ENCODE results near the gene FRYL.

DNA sequence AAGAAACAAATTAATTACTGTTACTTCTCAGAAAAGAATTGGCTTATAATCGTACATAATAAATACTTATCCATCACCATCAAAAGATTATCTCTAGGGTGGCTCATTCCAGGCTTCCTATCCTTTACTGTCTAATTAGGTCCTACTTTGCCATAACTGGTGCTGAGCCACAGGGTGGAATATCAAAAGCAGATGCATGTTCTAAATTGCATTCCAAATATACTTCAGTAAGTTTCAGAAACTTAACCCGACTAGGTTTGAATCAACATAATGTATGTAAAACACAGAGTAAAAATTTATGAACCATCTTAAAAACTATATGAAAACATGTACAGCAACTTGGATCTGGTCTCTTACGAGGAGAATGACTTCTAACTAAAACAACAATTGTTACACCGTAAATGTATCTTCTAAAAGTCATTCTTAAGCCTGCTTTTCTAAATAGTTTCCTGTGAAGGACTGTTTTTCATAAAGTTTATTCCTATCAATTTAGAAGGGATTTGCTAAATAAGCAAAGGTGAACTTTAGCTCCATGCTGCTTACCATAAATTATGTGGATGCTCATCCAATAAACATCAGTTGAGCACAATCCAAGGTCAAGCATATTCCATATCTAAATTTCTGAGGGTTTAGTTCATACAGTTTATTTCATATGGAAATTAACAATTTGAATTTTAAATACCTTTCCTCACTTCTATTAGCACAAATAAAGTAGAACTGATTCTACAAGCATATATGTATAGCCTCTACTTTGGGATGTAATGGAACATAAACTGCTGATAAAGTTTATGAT, 276.6 kb downstream of the FRYL start:
- no peak for TF ChIP-seq POLR2AphosphoS5 (IDR thresholded peaks at IDR 0.05; ENCODE audit: low read depth, low read length)
- no peak for TF ChIP-seq SIN3A (IDR thresholded peaks at IDR 0.05; ENCODE audit: borderline replicate concordance, insufficient read depth, low read length)
- TF ChIP-seq TAF1 (IDR thresholded peaks at IDR 0.05; ENCODE audit: borderline replicate concordance, insufficient read depth, low read length): no peak
- TF ChIP-seq, protein P1, sequence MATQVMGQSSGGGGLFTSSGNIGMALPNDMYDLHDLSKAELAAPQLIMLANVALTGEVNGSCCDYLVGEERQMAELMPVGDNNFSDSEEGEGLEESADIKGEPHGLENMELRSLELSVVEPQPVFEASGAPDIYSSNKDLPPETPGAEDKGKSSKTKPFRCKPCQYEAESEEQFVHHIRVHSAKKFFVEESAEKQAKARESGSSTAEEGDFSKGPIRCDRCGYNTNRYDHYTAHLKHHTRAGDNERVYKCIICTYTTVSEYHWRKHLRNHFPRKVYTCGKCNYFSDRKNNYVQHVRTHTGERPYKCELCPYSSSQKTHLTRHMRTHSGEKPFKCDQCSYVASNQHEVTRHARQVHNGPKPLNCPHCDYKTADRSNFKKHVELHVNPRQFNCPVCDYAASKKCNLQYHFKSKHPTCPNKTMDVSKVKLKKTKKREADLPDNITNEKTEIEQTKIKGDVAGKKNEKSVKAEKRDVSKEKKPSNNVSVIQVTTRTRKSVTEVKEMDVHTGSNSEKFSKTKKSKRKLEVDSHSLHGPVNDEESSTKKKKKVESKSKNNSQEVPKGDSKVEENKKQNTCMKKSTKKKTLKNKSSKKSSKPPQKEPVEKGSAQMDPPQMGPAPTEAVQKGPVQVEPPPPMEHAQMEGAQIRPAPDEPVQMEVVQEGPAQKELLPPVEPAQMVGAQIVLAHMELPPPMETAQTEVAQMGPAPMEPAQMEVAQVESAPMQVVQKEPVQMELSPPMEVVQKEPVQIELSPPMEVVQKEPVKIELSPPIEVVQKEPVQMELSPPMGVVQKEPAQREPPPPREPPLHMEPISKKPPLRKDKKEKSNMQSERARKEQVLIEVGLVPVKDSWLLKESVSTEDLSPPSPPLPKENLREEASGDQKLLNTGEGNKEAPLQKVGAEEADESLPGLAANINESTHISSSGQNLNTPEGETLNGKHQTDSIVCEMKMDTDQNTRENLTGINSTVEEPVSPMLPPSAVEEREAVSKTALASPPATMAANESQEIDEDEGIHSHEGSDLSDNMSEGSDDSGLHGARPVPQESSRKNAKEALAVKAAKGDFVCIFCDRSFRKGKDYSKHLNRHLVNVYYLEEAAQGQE (IDR thresholded peaks at IDR 0.05; ENCODE audit: insufficient read depth in 1 of 2, low read depth in 2 of 2, low read length in 2 of 2): no peak
